Right lobe of liver (tissue), 6 donors: Measurements from ENCODE around the gene XCR1. TPM values are rescaled to one million over a fixed set of nuclear protein-coding genes. Genes with fewer than 3 reads are reported as not detected.

Experiments
- ATAC-seq, 4 donors: fragments of 200-7000 bp; cut with Tn5 transposase; one replicate each; pipeline ENCODE4 v1.9.1; 2020; ENCODE audit warnings: mild to moderate bottlenecking in 4 of 4, moderate library complexity in 4 of 4
- DNase-seq, 3 donors: peaks; one replicate each; pipeline ENCODE4 v3.0.0-alpha.2; 2020
- H3K27ac ChIP-seq, 3 donors: fragments of 200-600 bp; one replicate each; pipeline ENCODE4 v1.8.0; 2022
- H3K27me3 ChIP-seq, 2 donors: fragments of 200-600 bp; one replicate each; pipeline ENCODE4 v1.8.0; 2022
- H3K36me3 ChIP-seq, 4 donors: fragments of 200-600 bp; sonication (generic) in 1 of 4; one replicate each; pipeline versions ENCODE4 v1.5.1 to v1.8.0; 2017 to 2022; ENCODE audit warnings: control low read depth in 1 of 4
- H3K4me1 ChIP-seq, 4 donors: fragments of 200-600 bp; sonication (generic) in 1 of 4; one replicate each; pipeline versions ENCODE4 v1.5.1 to v1.8.0; 2017 to 2022; ENCODE audit warnings: control low read depth in 1 of 4
- H3K4me3 ChIP-seq, 3 donors: fragments of 200-600 bp; one replicate each; pipeline ENCODE4 v1.8.0; 2022
- H3K9me3 ChIP-seq, 4 donors: fragments of 200-600 bp; sonication (generic) in 1 of 4; one replicate each; pipeline versions ENCODE4 v1.5.1 to v1.8.0; 2017 to 2022; ENCODE audit warnings: control low read depth in 1 of 4
- POLR2A ChIP-seq: fragments of 450-650 bp; IDR thresholded peaks from one replicate; pipeline ENCODE4 v1.6.1; 2017; ENCODE audit warnings: antibody characterized with exemption, mild to moderate bottlenecking
- WGBS: methylation state at CpG from one replicate; pipeline ENCODE4 v1.1.6; 2018; ENCODE audit warnings: low coverage, low lambda C conversion rate; ENCODE audit not compliant: insufficient coverage; ENCODE audit errors: missing lambda C conversion rate; 5-methylcytosine and 5-hydroxymethylcytosine counted together
- intact Hi-C, 2 donors: fragments of 100-400 bp; cut with DNase I; formaldehyde crosslinking; loops; one replicate each; pipeline versions ENCODE4 v1.11.2 to v1.14.1; 2022
- total RNA-seq, 6 experiments: library from RNA; depleted of rRNA in 2 of 6; stranded (reverse); fragments of >200 nt in 2 of 6; fragmentation: NEBNext Ultra II Directional in 3 of 6; extraction: Animal tissue kit (Norgen Biotek cat#: 25700) in 3 of 6; gene quantifications; one replicate each; pipeline versions ENCODE4 v1.1.0 to v1.2.4, GENCODE V29; 2016 to 2023
- TF ChIP-seq, protein P1 (sequence below), 4 donors: fragments of 200-600 bp in 3 of 4; fragments of 450-650 bp in 1 of 4; IDR thresholded peaks; one replicate each; pipeline versions ENCODE4 v1.5.1 to v1.8.0; 2016 to 2022; ENCODE audit warnings: antibody characterized with exemption in 4 of 4, mild to moderate bottlenecking in 2 of 4
- donor health status: DM: no; HTN: yes; CAD: no.
- donor health status: DM: no; HTN: no; CAD: no.
- donor health status: DM: no; HTN: no; CAD: no.
- donor health status: DM: no; HTN: yes; CAD: no.
- donor health status: DM: no; HTN: yes; CAD: no.

XCR1 gene
- total RNA-seq, 6 experiments from 2014 or later = 0.02 to 0.06 (median 0.04) TPM; not detected in 3

DNA sequence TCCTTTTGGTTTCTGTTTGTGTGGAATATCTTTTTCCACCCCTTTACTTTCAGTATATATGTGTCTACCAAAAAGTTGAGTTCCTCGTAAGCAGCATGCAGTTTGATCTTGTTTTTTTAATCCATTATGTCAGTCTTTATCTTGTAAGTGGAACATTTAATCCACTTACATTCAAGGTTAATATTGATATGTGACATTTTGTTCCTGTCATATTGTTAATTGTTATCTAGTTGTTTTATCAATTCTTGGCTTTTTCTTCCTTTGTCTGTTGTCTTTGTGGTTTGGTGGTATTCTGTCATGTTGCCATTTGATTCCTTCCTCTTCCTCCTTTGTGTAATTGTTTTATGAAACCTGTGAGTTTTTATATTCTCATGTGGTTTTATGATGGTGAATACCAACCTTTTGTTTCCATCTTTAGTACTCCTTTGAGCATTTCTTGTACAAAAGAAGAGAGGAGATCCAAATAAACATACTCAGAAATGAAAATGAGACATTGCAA is 43.4 kb upstream of the XCR1 start:
- H3K36me3 ChIP-seq = no peaks in the 10 kb centered on the region
- intact Hi-C loops = no loop called here
- DNase-seq (no peak), ATAC-seq (no peak)
- peaks cover 0 to 8% (median 0%) of the 10 kb centered on the region in 4 donors for H3K4me1 ChIP-seq
- no peak overlapping the region for H3K4me3 ChIP-seq
- no peak for TF ChIP-seq POLR2A
- TF ChIP-seq, protein P1, sequence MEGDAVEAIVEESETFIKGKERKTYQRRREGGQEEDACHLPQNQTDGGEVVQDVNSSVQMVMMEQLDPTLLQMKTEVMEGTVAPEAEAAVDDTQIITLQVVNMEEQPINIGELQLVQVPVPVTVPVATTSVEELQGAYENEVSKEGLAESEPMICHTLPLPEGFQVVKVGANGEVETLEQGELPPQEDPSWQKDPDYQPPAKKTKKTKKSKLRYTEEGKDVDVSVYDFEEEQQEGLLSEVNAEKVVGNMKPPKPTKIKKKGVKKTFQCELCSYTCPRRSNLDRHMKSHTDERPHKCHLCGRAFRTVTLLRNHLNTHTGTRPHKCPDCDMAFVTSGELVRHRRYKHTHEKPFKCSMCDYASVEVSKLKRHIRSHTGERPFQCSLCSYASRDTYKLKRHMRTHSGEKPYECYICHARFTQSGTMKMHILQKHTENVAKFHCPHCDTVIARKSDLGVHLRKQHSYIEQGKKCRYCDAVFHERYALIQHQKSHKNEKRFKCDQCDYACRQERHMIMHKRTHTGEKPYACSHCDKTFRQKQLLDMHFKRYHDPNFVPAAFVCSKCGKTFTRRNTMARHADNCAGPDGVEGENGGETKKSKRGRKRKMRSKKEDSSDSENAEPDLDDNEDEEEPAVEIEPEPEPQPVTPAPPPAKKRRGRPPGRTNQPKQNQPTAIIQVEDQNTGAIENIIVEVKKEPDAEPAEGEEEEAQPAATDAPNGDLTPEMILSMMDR (IDR thresholded peaks at IDR 0.05) = no peak
- H3K27ac ChIP-seq = no peak overlapping the region
- H3K9me3 ChIP-seq = no peaks in the 10 kb centered on the region
- 47% methylated on average over 1 of the region's 1 CpG for WGBS
- no peaks in the 10 kb centered on the region for H3K27me3 ChIP-seq

DNA sequence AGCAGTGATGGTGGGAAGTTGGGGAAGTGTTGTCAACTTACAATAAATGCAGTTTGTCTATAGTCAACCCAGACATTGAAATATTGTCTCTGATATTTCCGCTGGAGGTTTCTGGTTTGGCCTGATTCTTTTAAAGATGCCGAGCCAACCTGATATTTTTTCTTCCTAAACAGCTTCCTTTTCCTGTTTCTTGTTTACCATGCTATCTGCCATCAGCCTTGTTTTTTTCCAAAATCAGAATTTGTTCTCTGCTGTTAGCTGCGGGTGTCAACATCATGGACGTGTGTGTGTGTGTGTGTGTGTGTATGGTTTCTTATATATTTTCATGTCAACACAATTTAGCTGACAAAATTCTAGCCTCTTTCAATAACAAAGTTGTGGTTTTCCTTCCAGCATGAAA is 41.2 kb upstream of the XCR1 start:
- no peaks in the 10 kb centered on the region for H3K36me3 ChIP-seq
- 41% methylated on average over 4 of the region's 4 CpGs for WGBS
- peaks cover 0 to 8% (median 0%) of the 10 kb centered on the region in 4 donors for H3K4me1 ChIP-seq
- ATAC-seq (peak in 1 of 4 donors; percentile 45), DNase-seq (no peak)
- TF ChIP-seq, protein P1 (IDR thresholded peaks at IDR 0.05) = no peak
- TF ChIP-seq POLR2A = no peak
- no peaks in the 10 kb centered on the region for H3K27me3 ChIP-seq
- no peak overlapping the region for H3K4me3 ChIP-seq
- no peaks in the 10 kb centered on the region for H3K9me3 ChIP-seq
- intact Hi-C loops = no loop called here
- H3K27ac ChIP-seq = no peak overlapping the region

DNA sequence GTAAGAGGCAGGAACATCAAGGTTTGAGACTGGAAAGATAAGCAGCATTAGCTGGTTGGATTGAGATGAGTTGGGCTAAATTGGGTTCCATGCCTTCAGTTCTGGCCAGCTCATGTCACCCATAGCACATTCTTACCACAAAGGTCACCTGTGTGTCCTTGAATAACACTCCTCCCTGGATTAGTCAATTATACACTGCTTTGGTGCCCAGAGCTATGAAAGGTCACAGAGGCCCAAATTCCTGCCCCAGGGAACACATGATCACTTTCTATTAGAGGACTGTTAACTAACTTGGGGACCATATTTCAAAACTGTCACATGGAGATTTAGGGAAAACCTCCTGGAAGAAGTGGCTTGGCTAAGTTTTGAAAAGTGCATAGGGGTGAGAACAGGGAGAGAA is 40.1 kb upstream of the XCR1 start:
- Histone ChIP-seq H3K27ac (no peak overlapping the region), H3K4me3 (no peak overlapping the region), H3K36me3 (no peaks in the 10 kb centered on the region), H3K27me3 (no peaks in the 10 kb centered on the region), H3K4me1 (peaks cover 0 to 8% (median 0%) of the 10 kb centered on the region in 4 donors), H3K9me3 (no peaks in the 10 kb centered on the region)
- TF ChIP-seq, protein P1 (IDR thresholded peaks at IDR 0.05) = no peak
- peak in 3 of 4 donors; percentile 62 to 86 (median 79) for ATAC-seq
- intact Hi-C loops = no loop called here
- DNase-seq = no peak

DNA sequence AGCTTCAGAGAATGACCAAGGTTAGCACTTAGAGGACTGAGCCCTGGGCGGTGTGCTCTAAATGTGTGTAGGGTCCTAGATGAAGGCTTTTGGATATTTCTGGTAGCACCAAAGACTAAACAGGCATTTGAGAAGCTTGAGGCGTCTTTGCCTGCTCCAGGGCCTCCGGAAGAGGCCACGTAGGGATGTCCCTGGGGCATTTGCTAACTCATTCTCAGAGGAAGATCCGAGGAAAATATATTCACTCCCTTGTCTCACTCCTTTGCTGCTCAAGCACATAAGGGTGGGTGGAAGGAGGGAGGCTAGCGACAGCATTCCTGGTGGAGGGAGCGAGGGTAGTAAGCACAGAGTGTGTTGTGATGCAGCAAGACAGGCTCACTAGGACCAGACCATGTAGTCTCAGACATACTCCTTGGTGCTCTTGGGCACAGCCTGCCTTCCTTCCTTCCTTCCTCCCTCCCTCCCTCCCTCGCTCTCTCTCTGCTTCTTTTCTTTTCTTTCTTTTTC is 38.5 kb upstream of the XCR1 start:
- Histone ChIP-seq H3K4me1 (peaks cover 0 to 8% (median 0%) of the 10 kb centered on the region in 4 donors), H3K9me3 (no peaks in the 10 kb centered on the region), H3K27me3 (no peaks in the 10 kb centered on the region), H3K36me3 (no peaks in the 10 kb centered on the region), H3K4me3 (no peak overlapping the region), H3K27ac (no peak overlapping the region)
- ATAC-seq (no peak), DNase-seq (no peak)
- WGBS = 67% methylated on average over 1 of the region's 8 CpGs
- intact Hi-C loops = no loop called here
- TF ChIP-seq, protein P1 (IDR thresholded peaks at IDR 0.05) = no peak
- TF ChIP-seq POLR2A = no peak

DNA sequence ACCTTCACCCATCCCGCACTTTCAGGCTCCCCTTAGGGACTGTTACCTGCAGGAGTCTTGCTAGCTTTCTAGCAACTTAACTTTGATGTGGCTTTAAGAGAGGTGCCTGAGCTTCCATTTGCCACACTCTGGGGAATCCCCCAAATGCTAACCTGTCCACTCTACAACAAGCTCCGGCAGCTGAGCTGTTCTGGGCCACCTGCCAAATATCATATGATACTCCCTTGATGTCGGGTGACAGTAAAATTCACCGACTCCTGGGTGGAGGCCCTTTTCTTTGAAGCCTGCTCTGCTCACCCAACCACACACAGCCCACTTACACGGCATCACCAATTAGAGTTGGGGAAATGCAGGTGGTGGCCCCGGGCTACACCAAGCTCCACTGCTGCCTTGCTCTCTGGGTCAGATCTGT is 38.0 kb upstream of the XCR1 start:
- ATAC-seq (peak in 2 of 4 donors; percentile 22 to 40), DNase-seq (no peak)
- Histone ChIP-seq H3K4me1 (peaks cover 0 to 8% (median 0%) of the 10 kb centered on the region in 4 donors), H3K36me3 (no peaks in the 10 kb centered on the region), H3K27me3 (no peaks in the 10 kb centered on the region), H3K4me3 (no peak overlapping the region), H3K9me3 (no peaks in the 10 kb centered on the region), H3K27ac (no peak overlapping the region)
- no peak for TF ChIP-seq POLR2A
- TF ChIP-seq, protein P1 (IDR thresholded peaks at IDR 0.05) = no peak
- WGBS = 42% methylated on average over 4 of the region's 6 CpGs
- intact Hi-C loops = no loop called here
